GM13977 (cell line): ENCODE data around the gene NOL4L.

Experiments
- DNase-seq: peaks from one replicate; pipeline ENCODE4 v3.0.0; 2012; ENCODE audit warnings: low spot score
- in situ Hi-C: fragments of 300-500 bp; cut with MboI; formaldehyde crosslinking; loops from one replicate; pipeline ENCODE4 v1.12.0; 2022; ENCODE audit warnings: low sequenced_read_pairs, low pct_unique_long_range_greater_than_20kb, mixed read lengths, inconsistent platforms; ENCODE audit not compliant: unreplicated experiment
- TF ChIP-seq, protein P1 (sequence below): IDR thresholded peaks from 2 replicates; pipeline ENCODE4 v1.5.1; 2012; ENCODE audit warnings: mild to moderate bottlenecking, control low read depth; ENCODE audit not compliant: insufficient read depth; ENCODE audit errors: extremely low read depth, missing control alignments

NOL4L gene

DNA sequence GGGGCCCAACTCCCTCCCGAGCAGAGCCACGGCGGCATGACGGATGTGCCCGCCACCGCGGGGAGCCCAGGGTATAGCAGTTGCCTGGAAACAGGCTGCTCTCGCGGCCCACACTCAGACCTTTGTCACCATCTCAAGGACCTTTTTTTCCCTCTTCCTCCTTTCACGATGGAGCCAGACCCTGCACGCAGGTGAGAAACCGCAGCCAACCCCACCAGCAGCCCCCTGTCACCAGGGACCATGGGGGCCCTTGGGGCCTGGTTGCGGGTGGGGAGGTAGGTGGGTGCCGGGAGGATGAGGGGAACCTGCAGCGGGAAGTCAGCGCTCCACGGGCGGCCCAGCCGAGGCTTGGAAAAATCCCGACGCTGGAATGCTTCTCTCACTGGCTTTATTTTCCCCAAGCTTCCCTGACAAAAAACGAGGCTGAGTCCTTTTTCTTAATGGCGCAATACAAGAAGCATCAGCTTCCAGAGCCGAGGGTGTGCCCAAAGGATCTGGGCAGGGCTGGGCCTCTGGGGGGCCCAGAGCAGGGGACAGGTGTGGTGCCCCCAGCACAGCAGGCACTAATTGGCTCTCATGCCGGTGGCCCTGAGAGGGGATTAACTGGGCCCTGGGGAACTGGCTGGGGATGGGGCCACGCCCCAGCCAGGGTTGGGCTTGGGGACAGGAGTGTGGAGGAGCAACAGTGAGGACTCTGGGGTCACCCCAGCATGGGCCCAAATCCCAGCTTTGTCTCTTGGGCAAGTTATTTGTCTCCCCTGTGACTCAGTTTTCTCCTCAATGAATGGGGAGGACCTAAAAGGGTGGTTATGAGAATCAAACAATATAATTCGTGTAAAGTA is 23.9 kb downstream of the NOL4L start:
- in situ Hi-C loops: no loop called here
- no peak for DNase-seq
- TF ChIP-seq, protein P1, sequence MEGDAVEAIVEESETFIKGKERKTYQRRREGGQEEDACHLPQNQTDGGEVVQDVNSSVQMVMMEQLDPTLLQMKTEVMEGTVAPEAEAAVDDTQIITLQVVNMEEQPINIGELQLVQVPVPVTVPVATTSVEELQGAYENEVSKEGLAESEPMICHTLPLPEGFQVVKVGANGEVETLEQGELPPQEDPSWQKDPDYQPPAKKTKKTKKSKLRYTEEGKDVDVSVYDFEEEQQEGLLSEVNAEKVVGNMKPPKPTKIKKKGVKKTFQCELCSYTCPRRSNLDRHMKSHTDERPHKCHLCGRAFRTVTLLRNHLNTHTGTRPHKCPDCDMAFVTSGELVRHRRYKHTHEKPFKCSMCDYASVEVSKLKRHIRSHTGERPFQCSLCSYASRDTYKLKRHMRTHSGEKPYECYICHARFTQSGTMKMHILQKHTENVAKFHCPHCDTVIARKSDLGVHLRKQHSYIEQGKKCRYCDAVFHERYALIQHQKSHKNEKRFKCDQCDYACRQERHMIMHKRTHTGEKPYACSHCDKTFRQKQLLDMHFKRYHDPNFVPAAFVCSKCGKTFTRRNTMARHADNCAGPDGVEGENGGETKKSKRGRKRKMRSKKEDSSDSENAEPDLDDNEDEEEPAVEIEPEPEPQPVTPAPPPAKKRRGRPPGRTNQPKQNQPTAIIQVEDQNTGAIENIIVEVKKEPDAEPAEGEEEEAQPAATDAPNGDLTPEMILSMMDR: no peak

DNA sequence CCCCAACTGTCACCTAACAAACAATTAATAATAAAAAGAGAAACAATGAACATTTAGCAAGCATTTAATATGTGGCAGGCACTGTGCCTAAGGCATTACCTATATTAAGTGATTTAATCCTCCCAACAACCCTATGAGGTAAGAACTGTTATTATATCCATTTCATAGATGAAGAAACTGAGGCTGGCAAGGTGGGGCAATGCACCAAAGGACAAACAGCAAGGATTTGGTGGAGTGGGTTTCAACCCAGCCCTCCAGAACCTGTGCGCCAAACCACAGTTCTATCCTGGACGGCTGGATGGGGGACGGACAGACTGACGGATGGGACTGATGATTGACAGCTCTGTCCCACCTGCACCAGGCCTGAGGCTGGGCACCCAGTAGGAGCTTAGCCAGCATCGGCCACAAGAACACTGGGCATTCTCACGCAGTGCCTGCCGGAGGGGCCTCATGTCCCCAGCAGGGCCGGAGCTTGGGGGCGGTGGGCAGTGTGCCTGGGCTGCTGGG is 24.6 kb downstream of the NOL4L start:
- DNase-seq: no peak
- TF ChIP-seq, protein P1: no peak
- in situ Hi-C loops: no loop called here

DNA sequence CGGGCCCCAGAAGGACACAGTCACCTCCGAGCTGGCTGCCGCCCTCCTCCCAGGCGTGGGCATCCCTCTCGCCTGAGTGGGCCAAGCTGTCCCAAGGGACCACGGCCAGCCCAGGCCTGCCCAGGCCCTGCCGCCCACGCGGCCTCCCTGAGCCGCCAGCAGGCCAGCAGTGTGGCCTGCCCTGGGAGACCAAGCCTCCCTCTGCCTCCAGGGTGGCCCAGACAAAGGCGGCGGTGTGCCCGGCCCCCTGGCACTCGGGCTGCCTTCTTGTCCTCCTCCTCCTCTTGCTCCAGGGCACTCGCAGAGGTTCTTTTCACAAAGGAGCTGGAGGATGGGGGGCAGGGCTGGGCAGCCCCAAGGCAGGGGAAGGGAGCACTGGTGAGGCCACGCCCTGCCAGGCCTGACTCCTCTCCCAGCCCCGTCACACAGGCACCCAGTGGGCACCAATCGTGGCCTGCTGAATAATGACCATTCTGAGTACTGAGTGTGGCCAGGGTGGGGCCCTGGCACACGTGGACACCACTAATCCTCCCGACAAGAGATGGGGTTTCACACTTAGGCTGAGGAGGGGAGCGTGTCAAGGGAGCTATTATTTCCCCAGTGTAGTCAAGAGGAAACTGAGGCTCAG is 25.3 kb downstream of the NOL4L start:
- DNase-seq: no peak
- in situ Hi-C loops: no loop called here
- TF ChIP-seq, protein P1: no peak

DNA sequence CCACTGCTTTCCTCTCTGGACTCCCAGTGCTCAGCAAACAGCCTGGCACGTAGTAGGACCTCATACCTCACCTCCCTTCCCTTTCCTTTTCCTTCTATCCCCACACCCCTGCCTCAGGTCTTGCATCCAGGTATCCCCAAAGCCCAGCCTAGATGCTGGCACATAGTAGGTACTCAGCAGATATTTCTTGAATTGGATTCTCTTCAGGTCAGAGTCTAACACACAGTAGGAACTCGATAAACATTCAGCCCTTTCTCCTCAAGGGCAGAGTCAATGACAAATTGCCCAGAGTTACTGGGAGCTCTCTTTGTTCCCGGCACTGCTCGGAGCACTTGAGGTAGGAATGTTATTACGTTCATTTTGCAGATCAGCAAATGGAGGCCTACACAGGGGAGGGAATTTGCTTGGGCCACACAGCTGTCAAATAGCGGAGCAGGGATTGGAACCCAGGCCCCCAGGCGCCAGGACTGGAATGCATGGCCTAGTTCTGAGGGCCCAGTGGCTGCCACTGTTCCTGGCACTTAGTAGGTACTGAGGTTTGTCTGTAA is 25.9 kb downstream of the NOL4L start:
- no peak for DNase-seq
- in situ Hi-C loops: no loop called here
- TF ChIP-seq, protein P1: no peak

DNA sequence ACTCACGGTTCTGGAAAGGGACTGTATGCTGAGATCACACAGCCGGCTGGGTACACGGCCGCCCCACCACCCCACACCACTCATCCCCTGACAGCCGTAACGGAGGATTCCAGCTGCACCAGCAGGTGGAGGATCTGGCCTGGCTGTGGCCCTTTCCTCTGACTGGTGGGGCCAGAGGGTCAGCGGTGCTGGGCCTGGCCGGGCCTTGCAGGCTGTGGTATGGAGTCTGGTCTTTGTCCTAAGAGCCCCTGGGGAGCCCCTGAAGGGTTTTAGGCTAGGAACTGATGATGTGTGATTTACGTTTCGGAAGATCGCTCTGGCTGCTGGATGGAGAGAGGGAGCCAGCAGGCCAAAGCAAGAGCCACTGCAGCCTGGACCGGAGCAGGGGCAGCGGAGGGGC is 26.6 kb downstream of the NOL4L start:
- no peak for DNase-seq
- TF ChIP-seq, protein P1: no peak
- in situ Hi-C loops: no loop called here

DNA sequence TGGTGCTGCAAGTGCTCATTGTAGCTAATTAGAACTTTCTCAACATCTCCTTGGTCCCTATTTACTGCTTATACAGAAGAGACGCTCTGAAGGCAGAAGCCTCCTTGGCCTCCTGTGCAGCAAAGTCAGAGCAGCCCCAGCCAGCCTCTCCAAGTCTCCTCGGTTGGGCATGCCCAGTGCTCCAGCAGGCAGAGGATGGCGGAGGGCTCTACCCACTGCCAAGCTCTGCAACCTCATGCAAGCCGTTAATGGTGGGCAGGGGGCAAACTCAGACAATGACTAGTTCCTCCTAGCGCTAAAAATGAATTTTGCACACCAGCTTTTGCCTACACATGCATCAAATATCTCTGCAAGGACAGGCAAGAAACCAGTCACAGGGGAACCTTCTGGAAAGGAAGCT is 27.8 kb downstream of the NOL4L start:
- TF ChIP-seq, protein P1: no peak
- no peak for DNase-seq
- in situ Hi-C loops: no loop called here
